Mesenchymal stem cell (in vitro differentiated cells and primary cell): Measurements from ENCODE around the gene DDX31.

Experiments used
- DNase-seq: peaks from one replicate; pipeline ENCODE4 v3.0.0-alpha.2; 2013
- H2AFZ ChIP-seq: one replicate; pipeline ENCODE4 v1.6.1; 2013; ENCODE audit warnings: low read depth, mild to moderate bottlenecking, control low read depth, inconsistent platforms, low read length, moderate library complexity
- H2AK5ac ChIP-seq: 2 replicates; pipeline ENCODE4 v1.6.1; 2013; ENCODE audit warnings: low read length, moderate library complexity, mild to moderate bottlenecking, inconsistent platforms; ENCODE audit not compliant: severe bottlenecking
- H2BK120ac ChIP-seq: one replicate; pipeline ENCODE4 v1.6.1; 2013; ENCODE audit warnings: low read depth, mild to moderate bottlenecking, inconsistent platforms, low read length, moderate library complexity
- H2BK12ac ChIP-seq, 2 experiments: one replicate each; pipeline ENCODE4 v1.6.1; 2013; ENCODE audit warnings: inconsistent platforms in 2 of 2, low read length in 2 of 2, mild to moderate bottlenecking in 2 of 2, moderate library complexity in 2 of 2, control low read depth in 1 of 2
- H2BK15ac ChIP-seq: one replicate; pipeline ENCODE4 v1.6.1; 2013; ENCODE audit warnings: mild to moderate bottlenecking, low read depth, inconsistent platforms; ENCODE audit not compliant: poor library complexity, severe bottlenecking
- H2BK5ac ChIP-seq: 2 replicates; pipeline ENCODE4 v1.6.1; 2013; ENCODE audit warnings: low read depth, mild to moderate bottlenecking, low read length, control low read depth, inconsistent platforms; ENCODE audit not compliant: poor library complexity, severe bottlenecking
- H3K14ac ChIP-seq, 2 experiments: one replicate each; pipeline ENCODE4 v1.6.1; 2013; ENCODE audit warnings: inconsistent platforms in 2 of 2, low read length in 2 of 2, control low read depth in 1 of 2, mild to moderate bottlenecking in 1 of 2, moderate library complexity in 1 of 2
- H3K18ac ChIP-seq, 2 experiments: one replicate each; pipeline ENCODE4 v1.6.1; 2013; ENCODE audit warnings: inconsistent platforms in 2 of 2, low read length in 2 of 2, control low read depth in 1 of 2, low read depth in 1 of 2, mild to moderate bottlenecking in 1 of 2
- H3K23ac ChIP-seq, 2 experiments: one replicate each; pipeline ENCODE4 v1.6.1; 2013; ENCODE audit warnings: inconsistent platforms in 2 of 2, low read length in 2 of 2, mild to moderate bottlenecking in 2 of 2, moderate library complexity in 2 of 2, control low read depth in 1 of 2
- H3K27ac ChIP-seq: 2 replicates; pipeline ENCODE4 v1.5.1; 2013; ENCODE audit warnings: mild to moderate bottlenecking, moderate library complexity, low read length, control low read depth, inconsistent platforms; ENCODE audit not compliant: poor library complexity, severe bottlenecking
- H3K27me3 ChIP-seq, 2 experiments: 2 replicates each; pipeline versions ENCODE4 v1.6.1 to v1.7.0; 2013; ENCODE audit warnings: low read length in 2 of 2, mild to moderate bottlenecking in 2 of 2, moderate library complexity in 2 of 2, control low read depth in 1 of 2, inconsistent platforms in 1 of 2; ENCODE audit not compliant: control insufficient read depth in 1 of 2, insufficient read depth in 1 of 2
- H3K36me3 ChIP-seq, 2 experiments: 2 replicates each; pipeline versions ENCODE4 v1.6.1 to v1.7.0; 2013; ENCODE audit warnings: low read length in 2 of 2, control low read depth in 1 of 2, inconsistent platforms in 1 of 2, low read depth in 1 of 2, mild to moderate bottlenecking in 1 of 2; ENCODE audit not compliant: insufficient read depth in 2 of 2, control insufficient read depth in 1 of 2
- H3K4ac ChIP-seq, 2 experiments: one replicate each; pipeline ENCODE4 v1.6.1; 2013; ENCODE audit warnings: inconsistent platforms in 2 of 2, low read length in 2 of 2, mild to moderate bottlenecking in 2 of 2, moderate library complexity in 2 of 2, control low read depth in 1 of 2, low read depth in 1 of 2
- H3K4me1 ChIP-seq: 2 replicates; pipeline ENCODE4 v1.6.1; 2013; ENCODE audit warnings: low read depth, low read length, control low read depth; ENCODE audit not compliant: control insufficient read depth, insufficient read depth
- H3K4me2 ChIP-seq: 2 replicates; pipeline ENCODE4 v1.6.1; 2013; ENCODE audit warnings: low read length, mild to moderate bottlenecking, inconsistent platforms; ENCODE audit not compliant: poor library complexity, severe bottlenecking
- H3K4me3 ChIP-seq, 2 experiments: 2 replicates each; pipeline versions ENCODE4 v1.5.1 to v1.7.0; 2013; ENCODE audit warnings: low read length in 2 of 2, mild to moderate bottlenecking in 2 of 2, control low read depth in 1 of 2, low read depth in 1 of 2; ENCODE audit not compliant: insufficient read depth in 1 of 2
- H3K79me1 ChIP-seq: replicated peaks from 2 replicates; pipeline ENCODE4 v1.6.1; 2013; ENCODE audit warnings: mild to moderate bottlenecking, control low read depth, low read length, inconsistent platforms; ENCODE audit not compliant: poor library complexity, severe bottlenecking
- H3K9ac ChIP-seq: 2 replicates; pipeline ENCODE4 v1.7.0; 2013; ENCODE audit warnings: mild to moderate bottlenecking, low read length, moderate library complexity
- H3K9me3 ChIP-seq: 2 replicates; pipeline ENCODE4 v1.7.0; 2013; ENCODE audit warnings: mild to moderate bottlenecking, low read length; ENCODE audit not compliant: control insufficient read depth
- H4K8ac ChIP-seq: one replicate; pipeline ENCODE4 v1.6.1; 2013; ENCODE audit warnings: inconsistent platforms, mild to moderate bottlenecking, low read length, moderate library complexity
- H4K91ac ChIP-seq: one replicate; pipeline ENCODE4 v1.6.1; 2013; ENCODE audit warnings: mild to moderate bottlenecking, low read length, inconsistent platforms
- WGBS: methylation state at CpG from one replicate; pipeline ENCODE4 v1.1.7; 2013; ENCODE audit warnings: mixed read lengths; 5-methylcytosine and 5-hydroxymethylcytosine counted together

DDX31 gene

DNA sequence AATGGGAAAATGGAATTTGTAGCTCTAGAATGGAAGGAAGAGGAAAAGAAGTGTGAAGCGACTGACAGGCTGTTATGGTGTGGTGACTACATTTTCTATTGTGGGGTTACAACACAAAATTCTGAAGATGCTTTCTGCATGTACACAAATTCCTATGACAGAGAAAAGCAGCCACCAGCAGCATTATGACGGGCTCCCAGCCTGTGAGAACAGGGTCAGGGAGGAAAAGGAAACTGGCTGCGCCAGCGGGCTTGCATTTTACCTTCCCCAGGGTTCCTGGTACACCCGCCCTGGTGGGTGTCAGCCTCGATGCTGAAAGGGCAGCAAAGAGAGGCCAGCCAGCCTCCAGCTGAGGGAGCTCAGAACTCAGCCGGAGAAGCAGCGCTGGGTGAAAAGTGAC is 41.0 kb downstream of the DDX31 start:
- Histone ChIP-seq H3K23ac (no peak overlapping the region), H3K14ac (no peak overlapping the region), H4K91ac (no peak overlapping the region), H2BK15ac (no peak overlapping the region), H3K4me1 (peaks cover 7% of the 10 kb centered on the region), H3K4me3 (no peak overlapping the region), H3K9me3 (no peaks in the 10 kb centered on the region), H2BK5ac (no peak overlapping the region), H3K4me2 (no peak overlapping the region), H2AFZ (no peak overlapping the region), H3K27ac (no peak overlapping the region), H2AK5ac (no peak overlapping the region), H3K79me1 (peaks cover 3% of the 10 kb centered on the region), H3K4ac (no peak overlapping the region), H3K9ac (no peak overlapping the region), H2BK12ac (no peak overlapping the region), H2BK120ac (no peak overlapping the region), H4K8ac (no peak overlapping the region), H3K18ac (no peak overlapping the region), H3K36me3 (peaks cover 36 to 75% of the 10 kb centered on the region in 2 experiments), H3K27me3 (no peaks in the 10 kb centered on the region)
- DNase-seq: no peak
- WGBS: 97% methylated on average over 6 of the region's 8 CpGs

DNA sequence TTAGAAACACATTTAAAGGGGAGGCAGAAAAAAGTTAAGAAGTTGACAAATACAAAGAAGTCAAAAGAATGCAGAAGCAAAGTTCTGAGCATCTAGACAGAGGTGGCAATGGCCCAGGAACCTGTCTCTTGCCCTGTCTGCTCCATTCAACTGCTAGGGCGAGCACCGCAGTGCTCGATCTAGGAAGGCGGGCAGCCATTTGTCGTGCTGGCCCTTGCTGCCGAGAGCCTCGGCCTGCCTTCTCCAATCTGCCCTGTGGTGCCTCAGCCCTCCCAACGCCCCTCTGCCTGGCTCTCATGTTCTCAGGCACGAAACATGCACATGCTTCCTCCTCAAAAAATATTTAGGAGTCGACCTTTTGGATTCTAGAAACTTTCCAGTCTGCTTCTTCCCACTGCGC is 42.2 kb downstream of the DDX31 start:
- H3K27ac ChIP-seq: no peak overlapping the region
- peaks cover 9% of the 10 kb centered on the region for H3K4me1 ChIP-seq
- H2BK15ac ChIP-seq: no peak overlapping the region
- H2BK120ac ChIP-seq: no peak overlapping the region
- H3K4me3 ChIP-seq: no peak overlapping the region
- no peak overlapping the region for H3K14ac ChIP-seq
- H2BK5ac ChIP-seq: no peak overlapping the region
- peaks cover 4% of the 10 kb centered on the region for H3K79me1 ChIP-seq
- H2BK12ac ChIP-seq: no peak overlapping the region
- H3K4me2 ChIP-seq: no peak overlapping the region
- H3K23ac ChIP-seq: no peak overlapping the region
- H3K9ac ChIP-seq: no peak overlapping the region
- no peaks in the 10 kb centered on the region for H3K9me3 ChIP-seq
- no peak overlapping the region for H4K91ac ChIP-seq
- 93% methylated on average over 11 of the region's 11 CpGs for WGBS
- no peak overlapping the region for H4K8ac ChIP-seq
- H2AK5ac ChIP-seq: no peak overlapping the region
- DNase-seq: no peak
- no peak overlapping the region for H2AFZ ChIP-seq
- H3K4ac ChIP-seq: no peak overlapping the region
- H3K18ac ChIP-seq: no peak overlapping the region
- no peaks in the 10 kb centered on the region for H3K27me3 ChIP-seq
- peaks cover 43 to 78% of the 10 kb centered on the region in 2 experiments for H3K36me3 ChIP-seq

- WGBS: 80% methylated on average over 6 of the region's 7 CpGs
Measured at GRCh38 chr9:132627106-132627505, 42.7 kb downstream of the DDX31 start.

DNA sequence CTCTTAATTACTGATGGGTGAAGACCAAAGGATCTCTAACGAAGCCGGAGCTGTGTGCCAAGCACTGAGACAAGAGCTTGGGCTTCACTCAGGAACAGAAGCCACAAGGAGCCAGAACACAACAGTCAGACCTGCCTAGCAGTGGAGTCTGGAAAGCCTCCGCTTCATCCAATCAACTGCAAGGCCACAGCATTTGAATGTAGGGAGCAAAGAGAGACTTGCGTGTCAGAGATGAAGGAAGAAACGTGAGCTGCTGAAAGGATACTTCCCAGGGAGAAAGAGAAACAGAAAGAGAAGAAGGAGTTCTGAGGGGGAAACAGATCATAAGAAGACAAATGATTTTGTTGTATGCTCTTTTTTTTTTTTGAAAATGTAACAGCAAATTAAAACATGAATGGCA is 43.5 kb downstream of the DDX31 start:
- H4K91ac ChIP-seq: no peak overlapping the region
- WGBS: 97% methylated on average over 5 of the region's 5 CpGs

More at GRCh38 chr9:132627106-132627505, 42.7 kb downstream of the DDX31 start:
- no peak overlapping the region for H3K27ac ChIP-seq
- no peak overlapping the region for H3K14ac ChIP-seq
- no peak overlapping the region for H3K4me2 ChIP-seq
- H3K23ac ChIP-seq: no peak overlapping the region
- no peaks in the 10 kb centered on the region for H3K27me3 ChIP-seq
- no peak overlapping the region for H2BK5ac ChIP-seq
- H2AFZ ChIP-seq: no peak overlapping the region
- no peaks in the 10 kb centered on the region for H3K9me3 ChIP-seq
- H3K18ac ChIP-seq: no peak overlapping the region
- peaks cover 9% of the 10 kb centered on the region for H3K4me1 ChIP-seq
- H3K36me3 ChIP-seq: peaks cover 46 to 83% of the 10 kb centered on the region in 2 experiments
- H2BK15ac ChIP-seq: no peak overlapping the region
- H2BK120ac ChIP-seq: no peak overlapping the region
- H3K9ac ChIP-seq: no peak overlapping the region
- H2AK5ac ChIP-seq: no peak overlapping the region
- H4K91ac ChIP-seq: no peak overlapping the region
- DNase-seq: no peak
- no peak overlapping the region for H3K4me3 ChIP-seq
- no peak overlapping the region for H3K4ac ChIP-seq
- no peak overlapping the region for H2BK12ac ChIP-seq
- H3K79me1 ChIP-seq: peaks cover 4% of the 10 kb centered on the region
- H4K8ac ChIP-seq: no peak overlapping the region

More for the DNA sequence above, 43.5 kb downstream of the DDX31 start:
- H2AFZ ChIP-seq: no peak overlapping the region
- H2BK5ac ChIP-seq: no peak overlapping the region
- no peak for DNase-seq
- no peak overlapping the region for H2BK15ac ChIP-seq
- no peak overlapping the region for H2AK5ac ChIP-seq
- H2BK120ac ChIP-seq: no peak overlapping the region
- no peak overlapping the region for H3K14ac ChIP-seq
- no peak overlapping the region for H3K4ac ChIP-seq
- no peaks in the 10 kb centered on the region for H3K9me3 ChIP-seq
- H3K4me1 ChIP-seq: peaks cover 5% of the 10 kb centered on the region
- no peak overlapping the region for H3K9ac ChIP-seq
- peaks cover 46 to 88% of the 10 kb centered on the region in 2 experiments for H3K36me3 ChIP-seq
- no peak overlapping the region for H3K18ac ChIP-seq
- no peak overlapping the region for H3K23ac ChIP-seq
- no peak overlapping the region for H4K8ac ChIP-seq
- H3K4me2 ChIP-seq: no peak overlapping the region
- H2BK12ac ChIP-seq: no peak overlapping the region
- H3K4me3 ChIP-seq: no peak overlapping the region
- H3K79me1 ChIP-seq: peaks cover 4% of the 10 kb centered on the region
- H3K27ac ChIP-seq: no peak overlapping the region
- H3K27me3 ChIP-seq: no peaks in the 10 kb centered on the region
